Measurements from ENCODE around the gene PRMT9.

PRMT9 gene

DNA sequence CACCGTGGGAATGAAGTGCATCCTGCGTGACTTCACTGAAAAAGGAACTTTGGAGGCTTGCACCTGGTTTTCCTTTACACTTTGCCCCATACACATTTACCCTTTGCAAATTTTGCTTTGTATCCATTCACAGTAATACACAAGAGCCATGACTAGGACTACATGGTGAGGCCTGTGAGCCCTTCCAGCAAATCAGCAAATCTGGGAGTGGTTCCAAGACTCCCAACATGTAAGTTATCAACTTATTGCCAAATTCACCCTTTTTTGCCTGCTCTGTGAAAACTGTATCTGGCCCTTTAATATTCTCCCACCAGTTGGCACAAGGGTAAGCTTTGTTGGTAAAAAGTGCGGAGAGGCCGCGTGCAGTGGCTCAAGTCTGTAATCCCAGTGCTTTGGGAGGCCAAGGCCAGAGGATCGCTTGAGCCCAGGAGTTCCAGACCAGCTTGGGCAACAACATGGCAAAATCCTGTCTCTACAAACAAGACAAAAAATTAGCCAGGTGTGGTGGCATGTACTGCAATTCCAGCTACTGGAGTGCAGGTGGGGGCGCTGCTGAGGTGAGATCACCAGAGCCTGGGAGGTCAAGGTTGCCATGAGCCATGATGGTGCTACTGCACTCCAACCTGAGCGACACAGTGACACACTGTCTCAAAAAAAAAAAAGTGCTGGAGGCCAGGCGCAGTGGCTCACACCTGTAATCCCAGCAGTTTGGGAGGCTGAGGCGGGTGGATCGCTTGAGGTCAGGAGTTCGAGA lies 5.0 kb downstream of the PRMT9 start:
- DNase-seq (ENCODE audit: low read depth), result no peak

DNA sequence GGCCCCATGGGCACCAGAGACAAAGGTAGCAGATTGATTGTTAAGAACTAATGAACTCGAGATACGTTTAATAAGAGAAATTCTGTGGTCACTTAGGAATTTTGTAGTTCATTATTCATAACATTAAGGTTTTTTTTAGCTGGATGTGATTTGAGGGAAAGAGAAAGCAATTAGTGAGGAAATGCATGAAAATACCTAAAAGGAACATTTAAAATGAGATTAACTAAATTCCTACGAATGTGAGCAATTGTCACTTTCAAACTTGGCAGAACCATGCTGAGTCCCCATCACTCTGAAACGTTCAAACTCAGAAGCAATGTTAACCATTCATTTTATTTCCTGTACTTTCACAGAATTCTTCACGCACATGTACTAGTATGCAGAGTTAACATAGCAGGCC lies 5.9 kb downstream of the PRMT9 start:
- DNase-seq (ENCODE audit: low read depth), result no peak

DNA sequence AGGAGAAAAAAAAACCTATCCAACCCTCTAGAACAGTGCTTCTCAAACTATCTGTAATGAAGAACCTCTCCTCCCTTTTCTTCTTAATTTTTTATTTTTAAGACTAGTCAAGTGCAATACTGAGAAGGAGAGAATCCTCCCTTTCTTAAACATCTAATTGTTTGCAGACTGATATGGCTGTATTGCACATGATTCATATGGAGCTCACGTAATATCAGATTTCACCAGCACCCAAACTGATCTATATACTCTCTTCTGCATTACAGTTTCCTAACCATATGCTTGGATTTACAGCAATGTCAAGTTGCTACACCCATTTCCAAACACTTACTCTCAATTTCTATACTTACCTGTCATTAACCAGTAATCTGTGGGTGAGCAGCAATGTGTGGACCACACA lies 9.5 kb downstream of the PRMT9 start:
- DNase-seq (ENCODE audit: low read depth), result no peak

DNA sequence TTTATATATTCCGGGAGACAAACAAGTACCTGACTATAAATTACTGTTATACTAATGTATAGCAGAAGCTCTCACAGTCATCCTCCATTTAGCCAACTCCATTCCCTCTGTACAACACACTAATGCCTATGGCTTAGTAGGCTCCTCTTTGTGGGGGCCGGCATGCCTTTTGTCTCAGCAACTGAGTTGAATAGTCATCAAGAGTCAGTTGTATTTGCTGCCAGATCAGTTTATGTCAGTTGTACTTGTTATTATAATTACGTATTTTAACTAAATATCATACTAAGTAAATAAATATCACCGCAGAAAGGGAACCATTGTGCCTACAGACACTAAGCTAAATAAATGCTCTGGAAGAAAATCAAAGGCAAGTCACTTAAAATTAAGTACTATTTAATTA lies 9.9 kb downstream of the PRMT9 start:
- no peak for DNase-seq (ENCODE audit: low read depth)

DNA sequence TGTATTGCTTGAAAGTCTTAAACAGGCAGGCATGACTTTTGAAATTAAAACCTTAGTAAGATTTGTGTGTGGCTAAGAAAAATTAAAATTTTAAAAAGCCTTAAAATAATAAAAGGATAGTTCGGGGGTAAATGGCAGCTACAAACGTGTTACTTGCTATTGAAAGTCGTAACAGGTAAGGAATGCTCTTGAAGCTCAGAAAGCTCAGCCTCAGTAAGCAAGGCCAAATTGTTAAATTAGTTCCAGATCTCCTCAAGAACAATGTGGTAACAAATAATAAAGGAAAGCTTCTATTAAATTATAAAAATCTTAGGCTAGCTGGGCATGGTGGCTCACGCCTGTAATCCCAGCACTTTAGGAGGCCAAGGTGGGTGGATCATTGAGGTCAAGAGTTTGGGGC lies 25.5 kb downstream of the PRMT9 start:
- no peak for DNase-seq (ENCODE audit: low read depth)

DNA sequence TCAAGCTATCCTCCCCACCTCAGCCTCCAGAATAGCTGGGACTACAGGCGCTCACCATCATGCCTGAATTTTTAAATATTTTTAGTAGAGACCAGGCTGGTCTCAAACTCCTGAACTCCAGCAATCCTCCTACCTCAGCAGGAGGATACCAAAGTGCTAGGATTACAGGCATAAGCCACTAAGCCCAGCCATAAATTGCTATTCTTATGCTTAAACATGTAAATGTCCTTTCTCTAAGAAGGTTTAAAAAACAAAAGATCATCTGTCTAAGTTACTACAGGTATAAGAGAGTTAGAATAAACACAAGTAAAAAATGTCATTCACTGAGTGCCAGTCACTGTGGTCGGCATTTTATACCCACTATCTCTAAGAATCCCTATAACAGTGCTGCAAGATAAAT lies 28.3 kb downstream of the PRMT9 start:
- DNase-seq (ENCODE audit: low read depth), result no peak

DNA sequence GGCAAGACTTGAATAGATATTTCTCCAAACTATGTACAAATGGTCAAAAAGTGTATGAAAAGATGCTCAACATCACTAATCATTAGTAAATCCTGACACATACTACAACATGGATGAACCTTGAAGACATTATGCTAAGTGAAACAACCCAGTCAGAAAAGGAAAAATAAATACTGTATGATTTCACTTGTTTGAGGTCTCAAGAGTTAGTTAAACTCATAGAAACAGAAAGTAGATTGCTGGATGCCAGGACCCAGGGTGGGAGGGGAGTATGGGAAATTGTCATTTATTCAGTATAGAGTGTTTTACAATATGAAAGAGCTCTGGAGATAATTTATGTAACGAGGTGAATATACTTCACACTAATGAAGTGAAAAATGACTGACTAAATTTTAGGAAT lies 32.4 kb downstream of the PRMT9 start:
- no peak for DNase-seq (ENCODE audit: low read depth)

DNA sequence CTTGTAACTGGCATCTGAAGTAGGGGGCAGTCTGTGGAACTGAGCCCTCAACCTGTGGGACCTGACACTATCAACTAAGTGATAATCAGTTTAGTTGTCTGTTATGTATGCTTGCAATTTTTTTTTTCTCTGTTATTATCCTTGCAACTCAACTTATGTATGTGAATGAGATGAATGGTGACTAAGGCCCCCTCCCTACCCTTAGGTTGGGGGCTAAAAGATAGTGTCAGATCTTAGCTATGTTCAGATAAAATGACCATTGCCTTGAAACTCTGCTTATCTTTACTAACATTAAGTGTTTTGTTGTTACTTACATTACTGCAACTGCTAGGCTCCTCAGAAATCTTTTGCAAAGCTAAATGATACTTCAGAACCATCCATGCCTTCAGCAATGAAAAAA lies 35.3 kb downstream of the PRMT9 start:
- DNase-seq (ENCODE audit: low read depth), result no peak

DNA sequence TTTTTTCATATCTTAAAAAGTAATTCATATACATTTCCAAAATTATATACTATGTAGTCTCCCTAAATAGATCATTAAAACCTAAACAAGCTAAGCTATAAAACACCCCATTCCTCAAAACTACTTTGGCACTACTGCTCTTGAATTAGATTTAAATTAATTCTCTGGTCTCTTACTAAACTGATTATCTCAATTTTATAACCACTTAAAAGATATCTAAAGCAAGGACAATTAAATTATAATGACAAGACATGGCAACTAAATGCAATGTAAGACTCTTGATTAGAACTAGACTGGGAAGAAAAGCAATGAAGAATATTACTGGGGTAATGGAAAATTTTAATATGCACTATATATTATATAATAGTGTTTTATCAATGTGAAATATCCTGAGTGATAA lies 38.9 kb downstream of the PRMT9 start:
- no peak for DNase-seq (ENCODE audit: low read depth)

DNA sequence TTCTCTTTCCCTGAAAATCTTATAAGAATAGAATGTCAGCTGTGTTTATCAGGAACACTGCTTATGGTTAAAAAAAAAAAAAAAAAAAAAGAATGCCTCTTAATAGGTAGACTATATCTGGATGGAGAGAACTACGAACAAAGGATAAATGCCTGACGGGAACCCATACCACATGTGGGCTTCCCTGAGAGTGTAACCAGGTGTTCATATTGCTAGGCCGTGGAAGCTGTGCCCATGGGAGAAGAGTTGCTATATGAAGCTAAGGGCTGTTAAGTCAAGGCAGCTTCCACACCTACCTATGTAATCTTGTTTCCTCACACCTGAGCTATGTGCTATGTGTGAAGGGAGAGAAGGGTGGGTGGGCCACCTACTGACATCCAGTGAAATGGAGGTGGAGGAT lies 39.5 kb downstream of the PRMT9 start:
- no peak for DNase-seq (ENCODE audit: low read depth)

DNA sequence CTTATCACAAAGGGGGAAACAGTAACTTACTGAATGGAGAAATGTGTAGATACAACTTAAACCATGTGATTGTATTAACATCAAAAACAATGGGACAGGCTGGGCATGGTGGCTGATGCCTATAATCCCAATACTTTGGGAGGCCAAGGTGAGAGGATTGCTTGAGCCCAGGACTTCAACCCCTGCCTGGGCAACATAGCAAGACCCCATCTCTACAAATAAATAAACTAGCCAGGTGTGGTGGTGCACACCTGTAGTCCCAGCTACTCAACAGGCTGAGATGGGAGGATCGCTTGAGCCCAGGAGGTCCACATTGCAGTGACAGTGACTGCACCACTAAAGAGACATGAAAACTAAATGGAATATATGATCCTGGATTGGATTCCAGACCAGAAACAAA lies 40.3 kb downstream of the PRMT9 start:
- no peak for DNase-seq (ENCODE audit: low read depth)

DNA sequence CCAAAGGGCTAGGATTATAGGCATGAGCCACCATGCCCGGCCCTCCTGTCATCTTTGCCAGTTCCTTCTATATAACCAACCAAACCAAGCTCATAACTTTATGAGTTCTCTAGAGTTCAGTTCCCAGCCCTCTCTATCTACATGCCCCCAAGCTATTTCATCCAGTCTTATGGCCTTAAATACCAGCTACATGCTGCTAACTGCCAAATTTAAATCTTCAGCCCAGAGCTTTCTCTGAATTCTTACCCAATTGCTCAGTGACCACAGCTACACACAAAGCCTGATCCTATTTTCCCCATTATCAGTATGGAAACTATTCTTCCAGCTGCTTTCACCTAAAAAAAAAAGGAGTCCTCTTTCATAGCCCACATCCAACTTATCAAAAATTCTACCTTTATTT lies 43.6 kb downstream of the PRMT9 start:
- no peak for DNase-seq (ENCODE audit: low read depth)

DNA sequence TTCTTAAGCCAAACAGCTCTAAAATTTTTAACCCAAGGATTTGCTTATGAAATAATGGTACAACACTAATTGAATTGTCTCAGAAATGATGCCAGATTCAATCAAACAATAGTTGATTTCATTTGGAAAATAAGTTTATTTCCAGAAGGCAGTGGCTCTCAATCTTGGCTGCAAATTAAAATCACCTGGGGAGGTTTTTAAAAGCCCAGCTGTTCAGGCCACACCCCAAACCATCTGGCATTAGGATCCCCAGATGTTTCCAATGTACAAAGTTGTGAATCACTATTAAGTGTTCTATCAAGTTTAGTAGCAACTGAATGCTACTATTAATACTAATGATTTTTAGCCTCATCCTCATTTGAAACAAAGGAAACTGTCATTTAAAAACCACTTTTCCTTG lies 44.6 kb downstream of the PRMT9 start:
- no peak for DNase-seq (ENCODE audit: low read depth)

DNA sequence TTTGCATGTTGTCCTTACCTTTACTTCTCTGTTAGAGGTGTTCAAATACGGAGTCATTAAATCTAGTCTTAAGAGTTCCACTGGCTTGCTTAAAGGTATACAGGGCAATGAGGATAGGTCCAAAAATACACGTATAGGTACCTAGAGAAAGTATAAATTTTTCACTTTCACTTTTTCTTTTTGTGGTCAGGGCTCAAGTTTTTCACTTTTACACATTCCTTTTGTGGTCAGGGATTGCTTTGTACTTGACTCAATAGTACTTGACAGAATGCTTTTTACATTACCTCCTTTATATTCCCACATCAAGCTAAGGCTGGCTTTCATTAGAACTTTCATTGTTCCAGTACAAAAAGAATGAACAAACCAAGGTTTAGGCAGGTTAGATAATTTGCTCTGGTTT lies 45.0 kb downstream of the PRMT9 start:
- no peak for DNase-seq (ENCODE audit: low read depth)

DNA sequence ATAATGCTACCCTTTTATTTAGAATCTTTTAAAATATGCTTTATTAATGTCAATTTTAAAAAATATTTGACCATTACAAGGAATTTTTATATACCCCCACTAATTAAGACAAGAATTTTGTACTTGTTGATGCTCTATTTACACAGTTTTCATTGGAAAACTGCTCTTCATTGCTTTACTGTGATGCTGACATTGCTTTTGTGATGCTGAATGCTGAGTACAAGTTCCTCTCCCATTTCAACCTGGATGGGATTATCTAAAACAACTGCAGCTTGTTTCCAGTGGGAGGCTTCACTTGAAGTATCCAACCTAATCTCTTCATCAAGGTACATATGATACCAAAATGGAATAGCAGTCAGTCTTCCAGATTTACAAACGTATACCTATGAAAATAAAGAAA lies 45.6 kb downstream of the PRMT9 start:
- no peak for DNase-seq (ENCODE audit: low read depth)

DNA sequence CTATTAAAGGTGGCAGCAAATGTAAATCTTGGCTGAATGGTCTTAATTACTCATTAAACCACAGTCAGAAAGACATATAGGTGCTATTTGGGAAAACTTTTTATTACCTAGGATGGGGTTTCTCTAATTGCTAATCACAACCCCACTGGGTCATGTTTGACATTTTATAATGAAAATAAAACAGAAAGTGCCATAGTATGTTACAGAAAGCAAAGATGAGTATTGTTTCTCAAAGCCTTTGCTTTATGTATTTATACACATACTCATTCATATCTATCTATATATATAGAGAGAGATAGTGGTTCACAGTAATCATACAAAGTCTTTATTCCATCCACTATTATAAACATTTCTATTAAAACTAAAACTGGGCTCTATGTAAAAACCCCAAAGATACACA lies 48.6 kb downstream of the PRMT9 start:
- DNase-seq (ENCODE audit: low read depth), result no peak

DNA sequence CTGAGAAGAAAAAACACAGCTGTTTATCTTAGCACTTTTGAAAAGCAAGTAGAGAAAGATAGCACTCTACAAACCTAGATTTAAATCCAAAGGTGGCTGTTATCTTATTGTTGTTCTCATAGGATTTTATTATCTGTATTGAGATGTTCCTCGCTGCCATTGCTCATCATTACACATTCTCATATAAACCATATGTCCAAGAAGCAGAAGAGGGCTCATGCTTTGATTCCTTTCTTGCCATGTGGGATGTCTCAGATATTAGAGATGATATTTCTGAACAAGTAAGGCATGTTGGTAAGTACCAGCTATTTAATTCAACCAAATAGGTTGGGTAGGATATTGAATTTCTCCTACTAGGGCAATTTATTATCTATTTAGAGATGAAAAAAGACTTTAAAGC lies 50.3 kb downstream of the PRMT9 start:
- no peak for DNase-seq (ENCODE audit: low read depth)

DNA sequence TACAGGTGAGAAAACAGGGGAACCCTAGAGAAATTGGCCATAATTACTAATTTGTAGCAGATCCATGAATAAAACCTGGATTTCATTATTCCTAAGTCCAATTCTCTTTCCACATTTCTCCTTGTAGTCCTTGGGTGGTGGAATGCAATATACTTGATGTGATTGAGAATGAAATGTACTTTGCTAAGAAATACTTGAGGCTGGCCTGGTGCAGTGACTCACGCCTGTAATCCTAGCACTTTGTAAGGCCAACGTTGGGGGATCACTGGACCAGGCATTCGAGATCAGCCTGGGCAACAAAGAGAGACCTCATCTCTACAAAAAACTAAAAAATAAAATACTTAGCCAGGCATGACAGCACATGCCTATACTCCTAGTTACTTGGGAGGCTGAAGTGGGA lies 50.9 kb downstream of the PRMT9 start:
- no peak for DNase-seq (ENCODE audit: low read depth)

DNA sequence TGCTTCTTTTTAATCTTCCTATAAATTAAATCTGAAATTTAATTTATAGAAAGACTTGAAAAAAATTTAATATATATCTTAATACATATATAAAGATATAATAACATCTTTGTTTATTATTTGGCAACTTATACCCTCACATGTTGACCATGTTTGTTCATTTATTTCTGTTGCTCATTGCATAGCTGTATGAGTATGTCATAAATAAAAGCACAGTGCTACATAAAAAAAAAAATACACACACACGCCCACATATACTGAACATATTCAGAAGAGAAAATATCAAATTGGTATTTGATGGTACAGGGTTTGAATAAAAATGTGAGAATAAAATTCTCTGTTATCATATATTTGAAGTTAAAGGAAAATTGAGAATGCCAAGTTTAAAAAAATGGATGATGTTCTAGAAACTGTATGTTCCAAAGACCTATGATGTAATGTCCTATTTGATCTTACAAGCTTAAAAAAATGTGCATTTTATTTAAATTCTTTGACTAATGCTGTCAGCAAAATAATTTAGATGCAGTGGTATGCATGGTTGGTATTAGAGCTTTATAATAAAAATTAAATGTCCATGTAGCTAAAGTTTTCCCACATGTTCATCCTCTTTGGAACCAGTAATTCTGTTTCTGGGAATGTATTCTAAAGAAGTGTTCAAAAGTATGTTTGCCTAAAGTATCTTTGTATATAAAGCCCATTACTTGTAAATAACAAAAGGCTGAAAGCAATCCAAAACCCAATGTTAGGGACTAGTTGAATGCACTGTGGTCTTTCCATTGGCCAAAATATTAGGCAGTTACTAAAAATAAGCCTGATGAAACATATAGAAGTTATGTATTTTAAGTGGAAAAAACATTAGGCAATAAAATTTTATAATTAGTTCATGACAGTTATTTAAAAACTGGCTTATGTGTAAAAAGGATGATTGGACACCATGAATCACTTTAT lies 53.9 kb downstream of the PRMT9 start:
- DNase-seq (ENCODE audit: low read depth), result no peak

DNA sequence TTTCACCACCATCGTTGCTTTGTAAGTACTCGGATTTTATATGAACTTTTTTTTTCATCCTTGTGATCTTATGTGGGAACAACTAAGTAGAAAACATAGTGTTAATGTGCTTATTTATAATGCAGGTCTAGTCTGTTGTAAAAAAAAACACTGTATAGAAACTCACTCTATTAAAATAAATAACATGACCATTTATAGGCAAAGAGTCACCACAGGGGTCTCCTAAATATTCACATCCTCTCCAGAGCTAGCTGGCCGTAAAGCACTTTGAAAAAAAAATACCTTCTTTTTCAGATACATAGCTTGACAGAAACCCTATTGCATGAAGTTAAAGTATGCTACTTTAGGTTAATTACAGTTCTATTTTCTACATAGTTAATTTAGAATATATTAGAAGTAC lies 55.5 kb downstream of the PRMT9 start:
- no peak for DNase-seq (ENCODE audit: low read depth)

DNA sequence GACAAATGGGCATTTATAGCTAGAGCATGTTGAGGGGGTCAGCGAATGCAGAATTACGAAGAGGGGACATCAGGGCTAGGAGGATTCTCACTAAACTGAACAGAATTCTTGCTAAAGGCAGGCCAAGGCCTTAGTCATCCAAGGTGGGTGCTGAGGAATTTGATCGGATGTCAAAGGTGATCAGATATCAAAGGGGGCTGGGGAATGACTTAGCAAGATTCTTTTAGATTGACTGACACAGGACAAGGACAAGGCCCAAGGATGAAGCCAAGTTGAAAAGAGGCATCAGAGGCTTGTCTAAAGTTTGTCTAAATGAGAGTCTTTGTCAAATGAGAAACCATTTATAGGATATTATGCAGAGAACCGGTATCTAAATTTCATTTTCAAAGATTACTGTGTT lies 57.1 kb downstream of the PRMT9 start:
- no peak for DNase-seq (ENCODE audit: low read depth)

DNA sequence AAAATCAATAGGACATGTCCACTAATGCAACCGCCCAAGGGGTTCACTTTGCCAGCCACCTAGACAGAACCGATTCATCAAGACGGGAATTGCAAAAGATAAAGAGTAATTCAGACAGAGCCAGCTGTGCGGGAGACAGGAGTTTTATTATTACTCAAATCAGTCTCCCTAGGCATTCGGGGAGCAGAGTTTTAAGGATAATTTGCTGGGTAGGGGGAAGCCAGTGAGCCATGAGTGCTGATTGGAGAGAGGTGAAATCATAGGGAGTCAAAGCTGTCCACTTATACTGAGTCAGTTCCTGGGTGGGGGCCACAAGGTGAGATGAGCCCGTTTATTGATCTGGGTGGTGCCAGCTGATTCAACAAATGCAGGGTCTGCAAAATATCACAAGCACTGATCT lies 58.2 kb downstream of the PRMT9 start:
- no peak for DNase-seq (ENCODE audit: low read depth)

DNA sequence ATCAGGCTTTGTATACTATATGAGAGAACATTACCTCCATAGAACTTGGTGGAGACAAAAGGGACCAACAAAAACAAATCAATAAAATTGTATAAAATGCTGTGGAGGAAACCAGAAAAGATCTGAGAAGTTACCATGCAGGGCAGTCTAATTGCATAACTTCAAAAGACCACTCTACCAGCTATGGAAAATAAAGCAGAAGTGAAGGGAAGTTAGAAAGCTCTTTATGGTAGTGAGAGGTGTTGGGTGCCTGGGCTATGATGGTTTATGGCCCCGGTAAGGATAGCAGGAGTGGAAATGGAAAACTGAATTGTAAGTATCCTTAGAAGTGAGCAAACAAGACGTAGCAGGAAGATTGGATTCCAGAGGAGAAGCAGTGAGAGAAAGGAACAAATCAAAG lies 63.6 kb downstream of the PRMT9 start:
- no peak for DNase-seq (ENCODE audit: low read depth)

Measured in stimulated activated CD8-positive, alpha-beta memory T cell treated with anti-CD3 and anti-CD28 coated beads, Interleukin-12 subunit alpha, Interleukin-12 subunit beta, amount 100 ng/mL, for 4 hours (primary cell).